UCSD-AML1 (cell line): ENCODE measurements around the gene PIK3C2A.

Source experiments
- DNase-seq: peaks from one replicate; lab custom pipeline; 2025; ENCODE audit not compliant: unreplicated experiment; lab: John Stamatoyannopoulos, UW

PIK3C2A gene

DNA sequence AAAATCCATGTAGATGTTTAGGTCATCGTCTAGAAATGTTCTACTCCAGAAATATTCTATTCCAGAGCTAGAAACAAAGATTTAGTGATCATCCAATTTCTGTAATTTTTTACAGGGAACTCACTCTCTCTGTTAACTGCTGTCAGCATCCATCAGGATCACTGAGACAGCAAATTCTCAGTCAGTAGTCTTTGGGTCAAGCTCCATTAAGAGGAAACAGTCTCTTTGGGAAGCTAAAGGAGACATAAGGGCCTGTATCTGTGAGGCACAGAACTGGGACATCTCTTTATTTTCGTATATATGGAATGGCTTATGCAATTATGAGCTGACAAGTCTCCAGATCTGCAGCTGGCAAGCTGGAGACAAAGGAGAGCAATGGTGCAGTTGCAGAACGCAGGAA is 48.3 kb downstream of the PIK3C2A start:
- DNase-seq = no peak
